GM18867 (cell line): ENCODE data around the gene PPIP5K1.
"Not testable (repeated sequence)": the region's sequence is repeated elsewhere in the genome, so short reads cannot be mapped to it uniquely, and the experiment has no call there.

Source experiments
- ATAC-seq: cut with Tn5 transposase; IDR thresholded peaks from one replicate; pipeline ENCODE4 v1.9.1; 2021; ENCODE audit warnings: mild to moderate bottlenecking, moderate library complexity; ENCODE audit not compliant: unreplicated experiment

The PPIP5K1 gene

GRCh38 chr15:43589778-43590466, at the start of gene PPIP5K1:
PPIP5K1 (minus strand) TSS chr15:43590208; CDS start chr15:43584504, 5,704 bp downstream.
- ATAC-seq = peak; percentile 97

- ATAC-seq = peak; percentile 82
These were observed 48.6 kb upstream of the PPIP5K1 start for GRCh38 chr15:43638464-43639204.

- not testable (repeated sequence) for ATAC-seq
These were observed 36.9 kb upstream of the PPIP5K1 start for GRCh38 chr15:43626937-43627336.

- no peak for ATAC-seq
These were observed 35.1 kb upstream of the PPIP5K1 start for GRCh38 chr15:43625106-43625505.

DNA sequence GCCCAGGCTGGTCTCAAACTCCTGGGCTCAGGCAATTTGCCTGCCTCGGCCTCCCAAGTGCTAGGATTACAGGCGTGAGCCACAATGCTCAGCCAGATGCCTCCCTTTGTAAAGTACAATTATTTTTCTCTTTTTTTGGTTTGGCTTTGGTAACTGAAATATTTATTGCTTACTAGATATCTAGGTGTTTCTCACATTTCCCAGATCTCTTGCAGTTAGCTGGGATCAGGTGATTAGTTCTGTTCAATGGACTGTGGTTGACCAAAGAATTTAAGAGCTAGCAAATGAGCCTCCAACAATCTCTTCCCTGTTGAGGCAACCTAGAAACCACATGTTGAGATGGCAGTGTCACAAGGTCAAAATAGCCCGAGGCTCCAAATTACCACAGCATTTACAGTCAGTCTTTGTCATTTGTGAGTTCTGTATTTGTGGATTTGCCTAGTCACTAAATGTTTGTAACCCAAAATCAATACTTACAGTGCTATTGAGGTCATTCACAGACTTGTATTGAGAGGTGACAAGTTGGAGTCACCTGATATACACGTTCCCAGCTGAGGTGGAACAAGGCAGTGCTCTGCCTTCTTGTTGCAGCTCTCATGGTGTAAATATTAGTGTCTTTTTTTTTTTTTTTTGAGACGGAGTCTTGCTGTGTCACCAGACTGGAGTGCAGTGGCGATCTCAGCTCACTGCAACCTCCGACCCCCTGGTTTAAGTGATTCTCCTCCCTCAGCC, 32.2 kb upstream of the PPIP5K1 start:
- ATAC-seq = not testable (repeated sequence)

DNA sequence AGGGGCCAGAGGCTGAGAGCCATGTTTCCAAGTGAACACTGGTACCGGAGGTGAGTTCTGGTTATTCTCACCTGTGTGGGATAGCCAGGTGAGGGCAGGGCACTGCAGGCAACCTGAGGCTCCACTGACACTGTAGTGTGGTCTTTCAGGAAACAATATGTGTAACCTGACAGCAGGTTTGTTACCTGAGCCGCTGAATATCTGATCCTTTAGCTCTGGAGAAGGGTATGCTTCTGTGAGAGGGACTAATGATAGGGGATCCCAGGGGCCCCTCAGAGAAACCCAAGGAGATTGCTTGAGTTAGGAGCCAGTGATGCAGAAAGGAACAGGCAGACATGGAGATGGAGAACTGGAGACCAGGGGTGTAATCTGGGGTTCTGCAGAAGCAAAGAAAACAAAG, 28.7 kb upstream of the PPIP5K1 start, which contains the start of gene STRC:
TSS of gene STRC (minus strand) at position 101 of the 400 bp plus-strand sequence. CDS start at position 23, 78 bp downstream.
- ATAC-seq = not testable (repeated sequence)

GRCh38 chr15:43617750-43618149, 27.7 kb upstream of the PPIP5K1 start:
- ATAC-seq = not testable (repeated sequence)

DNA sequence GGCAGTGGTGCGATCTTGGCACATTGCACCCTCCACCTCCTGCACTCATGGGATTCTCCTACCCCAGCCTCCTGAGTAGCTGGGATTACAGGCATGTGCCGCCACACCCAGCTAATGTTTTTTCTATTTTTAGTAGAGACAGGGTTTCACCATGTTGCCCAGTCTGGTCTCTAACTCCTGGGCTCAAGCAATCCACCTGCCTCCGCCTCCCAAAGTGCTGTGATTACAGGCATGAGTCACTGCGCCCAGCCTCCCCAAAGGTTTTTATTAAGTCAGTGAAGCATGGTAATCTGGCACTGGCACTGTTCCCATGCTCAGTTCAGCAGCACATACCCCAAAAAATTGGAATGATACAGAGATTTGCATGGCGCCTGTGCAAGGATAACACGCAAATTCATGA, 12.2 kb upstream of the PPIP5K1 start:
- ATAC-seq = not testable (repeated sequence)

- not testable (repeated sequence) for ATAC-seq
These were observed 10.2 kb upstream of the PPIP5K1 start for GRCh38 chr15:43600200-43600599.

GRCh38 chr15:43599131-43599530, 9.1 kb upstream of the PPIP5K1 start:
- not testable (repeated sequence) for ATAC-seq

DNA sequence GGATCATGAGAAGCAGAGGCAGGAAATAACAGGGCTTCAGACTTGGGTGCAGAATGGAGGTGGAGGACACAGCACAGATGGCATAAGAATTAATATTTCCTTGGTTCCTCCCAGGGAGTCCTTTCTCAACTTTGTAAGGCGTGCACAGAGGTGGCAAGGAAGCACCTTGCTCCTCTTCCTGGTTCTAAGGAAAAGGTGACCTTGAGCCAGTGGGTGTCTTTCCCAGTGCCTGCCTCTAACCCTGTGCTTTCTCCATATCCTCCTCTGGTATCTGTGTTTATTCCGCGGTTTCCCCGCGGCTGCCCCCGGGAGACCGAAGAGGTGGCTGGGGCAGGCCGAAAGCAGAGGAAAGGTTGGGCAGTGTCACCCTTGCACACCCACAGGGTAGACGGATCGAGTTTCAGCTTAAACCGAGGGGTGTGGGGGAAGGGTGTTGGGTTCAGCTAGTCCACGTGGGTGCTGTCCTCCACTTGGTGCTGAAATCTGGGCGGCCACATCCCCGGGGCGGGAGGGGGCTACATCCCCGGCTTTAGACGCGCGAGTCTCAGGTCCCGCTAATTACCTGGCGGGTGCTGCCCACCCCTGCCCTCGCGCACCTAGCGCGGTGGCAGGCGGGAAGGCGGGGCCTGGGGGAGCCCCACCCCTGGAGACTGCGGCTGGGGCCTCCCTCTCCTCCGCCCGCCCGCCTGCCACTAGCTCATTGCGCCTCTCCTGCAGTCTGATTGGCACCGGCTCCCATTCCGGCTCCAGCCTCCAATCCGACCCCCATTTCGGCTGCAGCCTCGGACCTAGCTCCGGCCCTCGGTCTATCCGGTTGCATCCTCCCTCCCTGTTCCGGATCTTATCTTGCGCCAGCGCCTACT, 3.6 kb upstream of the PPIP5K1 start, which contains the start of gene CKMT1B:
TSS of gene CKMT1B (plus strand) at position 700 of the 863 bp plus-strand sequence. CDS start 192 bp downstream, outside the sequence.
- not testable (repeated sequence) for ATAC-seq

DNA sequence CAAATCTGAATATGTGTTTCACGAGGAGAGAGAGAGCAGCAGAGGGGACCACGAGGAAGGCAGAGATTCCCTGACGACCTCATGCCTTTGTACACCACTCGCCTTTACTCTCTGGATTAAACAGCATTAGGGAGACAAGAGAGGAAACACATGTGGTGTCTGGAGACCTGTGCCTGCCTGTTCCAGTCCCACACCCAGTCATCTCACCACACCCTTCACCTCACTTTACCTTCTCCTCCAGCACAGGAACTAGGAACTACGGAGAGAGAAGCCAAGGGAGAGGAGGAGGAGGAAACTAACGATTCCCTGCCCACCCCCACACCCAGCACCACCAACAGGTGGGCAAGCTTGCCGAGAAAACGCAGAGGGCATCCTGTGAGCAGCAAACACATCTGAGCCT, 2.8 kb upstream of the PPIP5K1 start:
- not testable (repeated sequence) for ATAC-seq

GRCh38 chr15:43574607-43575006, 15.4 kb downstream of the PPIP5K1 start:
- ATAC-seq = not testable (repeated sequence)

- not testable (repeated sequence) for ATAC-seq
These were observed 23.4 kb downstream of the PPIP5K1 start for GRCh38 chr15:43566615-43567014.

GRCh38 chr15:43563793-43564192, 26.2 kb downstream of the PPIP5K1 start:
- not testable (repeated sequence) for ATAC-seq

- ATAC-seq = not testable (repeated sequence)
These were observed 27.3 kb downstream of the PPIP5K1 start for GRCh38 chr15:43562753-43563152.

DNA sequence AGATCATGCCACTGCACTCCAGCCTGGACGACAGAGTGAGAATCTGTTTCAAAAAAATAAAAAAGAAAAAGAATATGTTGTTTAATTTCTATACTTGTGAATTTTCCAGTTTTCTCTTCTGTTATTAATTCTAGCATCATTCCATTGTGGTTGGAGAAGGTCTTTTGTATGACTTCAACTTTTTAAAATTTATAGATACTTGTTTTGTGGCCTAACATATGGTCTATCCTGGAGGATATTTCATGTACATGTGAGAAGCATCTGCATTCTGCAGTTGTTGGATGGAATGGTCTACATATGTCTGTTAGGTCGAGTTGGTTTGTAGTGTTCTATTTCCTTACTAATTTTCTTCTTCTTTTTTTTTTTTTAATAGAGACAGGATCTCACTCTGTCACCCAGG, 37.0 kb downstream of the PPIP5K1 start:
- ATAC-seq = no peak

- ATAC-seq = no peak
These were observed 37.8 kb downstream of the PPIP5K1 start for GRCh38 chr15:43552256-43552655.

GRCh38 chr15:43550527-43551363, 39.3 kb downstream of the PPIP5K1 start:
- no peak for ATAC-seq
